Endodermal cell (in vitro differentiated cells): ENCODE results near the gene VCP. TPM values are rescaled to one million over a fixed set of nuclear protein-coding genes. Genes with fewer than 3 reads are reported as not detected.

ENCODE experiments used
- DNase-seq: peaks from one replicate; pipeline ENCODE4 v3.0.0-alpha.2; 2017
- H3K27ac ChIP-seq: 2 replicates; pipeline ENCODE4 v1.5.1; 2013; ENCODE audit warnings: mild to moderate bottlenecking, low read depth, low read length, moderate library complexity
- H3K27me3 ChIP-seq: 2 replicates; pipeline ENCODE4 v1.6.1; 2013; ENCODE audit warnings: mild to moderate bottlenecking, low read length, moderate library complexity; ENCODE audit not compliant: insufficient read depth, control insufficient read depth, poor library complexity, severe bottlenecking
- H3K36me3 ChIP-seq: 2 replicates; pipeline ENCODE4 v1.7.0; 2013; ENCODE audit warnings: mild to moderate bottlenecking, low read length, moderate library complexity; ENCODE audit not compliant: control insufficient read depth, insufficient read depth
- H3K4me1 ChIP-seq: one replicate; pipeline ENCODE4 v1.7.0; 2013; ENCODE audit warnings: low read length; ENCODE audit not compliant: control insufficient read depth, insufficient read depth
- H3K4me3 ChIP-seq: 2 replicates; pipeline ENCODE4 v1.5.1; 2013; ENCODE audit warnings: mild to moderate bottlenecking, low read length, moderate library complexity
- H3K9ac ChIP-seq: 2 replicates; pipeline ENCODE4 v1.6.1; 2013; ENCODE audit warnings: mild to moderate bottlenecking, low read length, moderate library complexity; ENCODE audit not compliant: poor library complexity, severe bottlenecking; ENCODE audit errors: extremely low read depth
- H3K9me3 ChIP-seq: 2 replicates; pipeline ENCODE4 v1.6.1; 2013; ENCODE audit warnings: mild to moderate bottlenecking, low read length, moderate library complexity; ENCODE audit not compliant: control insufficient read depth
- H3K27ac Mint-ChIP-seq: 2 replicates; pipeline ENCODE4 v1.8.0; 2020; ENCODE audit warnings: mixed read lengths
- H3K27me3 Mint-ChIP-seq: 2 replicates; pipeline ENCODE4 v1.8.0; 2021; ENCODE audit warnings: mild to moderate bottlenecking, mixed read lengths; ENCODE audit not compliant: insufficient read depth
- H3K36me3 Mint-ChIP-seq: 2 replicates; pipeline ENCODE4 v1.8.0; 2020; ENCODE audit warnings: low read depth, mixed read lengths
- H3K4me1 Mint-ChIP-seq: 2 replicates; pipeline ENCODE4 v1.8.0; 2020; ENCODE audit warnings: mixed read lengths
- H3K4me3 Mint-ChIP-seq: 2 replicates; pipeline ENCODE4 v1.8.0; 2020; ENCODE audit warnings: mild to moderate bottlenecking, moderate library complexity, mixed read lengths
- H3K9me3 Mint-ChIP-seq: 2 replicates; pipeline ENCODE4 v1.8.0; 2020; ENCODE audit warnings: mild to moderate bottlenecking, mixed read lengths
- WGBS, 2 experiments: methylation state at CpG; one replicate each; pipeline versions ENCODE4 v1.1.5 to v1.1.7; 2013; ENCODE audit warnings: missing lambda C conversion rate in 2 of 2, mixed read lengths in 1 of 2; ENCODE audit not compliant: insufficient coverage in 1 of 2, insufficient read length in 1 of 2; 5-methylcytosine and 5-hydroxymethylcytosine counted together
- total RNA-seq, 2 donors: library from RNA; stranded (reverse); fragmentation: NEBNext Ultra II Directional in 1 of 2; extraction: Animal tissue kit (Norgen Biotek cat#: 25700) in 1 of 2; gene quantifications; 2 replicates in 1 of 2; 3 replicates in 1 of 2; pipeline ENCODE4 v1.2.1, GENCODE V29; 2021
- TF ChIP-seq, protein P1 (sequence below): fragments of 200-600 bp; sonication (generic); conservative IDR thresholded peaks from 2 replicates; pipeline ENCODE4 v1.5.0; 2021; ENCODE audit warnings: antibody characterized with exemption, mild to moderate bottlenecking

Gene VCP
- total RNA-seq, 2 donors from 2014 or later = 497 to 510 TPM

DNA sequence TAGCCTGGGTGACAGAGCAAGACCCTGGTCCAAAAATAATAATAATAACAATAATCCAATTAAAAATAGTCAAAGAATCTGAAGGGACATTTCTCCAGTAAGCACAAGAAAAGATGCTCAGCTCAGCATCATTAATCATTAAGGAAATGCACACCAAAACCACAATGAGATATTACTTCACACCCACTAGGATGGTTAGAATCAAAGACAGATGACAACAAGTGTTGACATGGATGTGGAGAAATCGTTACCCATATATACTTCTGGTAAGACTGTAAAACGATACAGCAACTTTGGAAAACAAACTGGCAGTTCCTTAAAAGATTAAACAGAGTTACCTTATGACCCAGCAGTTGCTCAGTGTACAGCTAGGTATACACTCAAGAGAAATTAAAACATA, 12.7 kb upstream of the VCP start:
- H3K4me1 Mint-ChIP-seq = no peaks in the 10 kb centered on the region
- 94 to 96% methylated on average over 2 of the region's 2 CpGs for WGBS, 2 experiments
- H3K36me3 Mint-ChIP-seq = peaks cover 30% of the 10 kb centered on the region
- no peaks in the 10 kb centered on the region for H3K27me3 Mint-ChIP-seq
- H3K27ac Mint-ChIP-seq = no peak overlapping the region
- Histone ChIP-seq H3K27me3 (no peaks in the 10 kb centered on the region), H3K27ac (no peak overlapping the region), H3K9ac (no peak overlapping the region), H3K4me1 (no peaks in the 10 kb centered on the region), H3K4me3 (no peak overlapping the region), H3K9me3 (no peaks in the 10 kb centered on the region), H3K36me3 (peaks cover 33% of the 10 kb centered on the region)
- DNase-seq = no peak
- no peaks in the 10 kb centered on the region for H3K9me3 Mint-ChIP-seq
- no peak overlapping the region for H3K4me3 Mint-ChIP-seq
- TF ChIP-seq, protein P1, sequence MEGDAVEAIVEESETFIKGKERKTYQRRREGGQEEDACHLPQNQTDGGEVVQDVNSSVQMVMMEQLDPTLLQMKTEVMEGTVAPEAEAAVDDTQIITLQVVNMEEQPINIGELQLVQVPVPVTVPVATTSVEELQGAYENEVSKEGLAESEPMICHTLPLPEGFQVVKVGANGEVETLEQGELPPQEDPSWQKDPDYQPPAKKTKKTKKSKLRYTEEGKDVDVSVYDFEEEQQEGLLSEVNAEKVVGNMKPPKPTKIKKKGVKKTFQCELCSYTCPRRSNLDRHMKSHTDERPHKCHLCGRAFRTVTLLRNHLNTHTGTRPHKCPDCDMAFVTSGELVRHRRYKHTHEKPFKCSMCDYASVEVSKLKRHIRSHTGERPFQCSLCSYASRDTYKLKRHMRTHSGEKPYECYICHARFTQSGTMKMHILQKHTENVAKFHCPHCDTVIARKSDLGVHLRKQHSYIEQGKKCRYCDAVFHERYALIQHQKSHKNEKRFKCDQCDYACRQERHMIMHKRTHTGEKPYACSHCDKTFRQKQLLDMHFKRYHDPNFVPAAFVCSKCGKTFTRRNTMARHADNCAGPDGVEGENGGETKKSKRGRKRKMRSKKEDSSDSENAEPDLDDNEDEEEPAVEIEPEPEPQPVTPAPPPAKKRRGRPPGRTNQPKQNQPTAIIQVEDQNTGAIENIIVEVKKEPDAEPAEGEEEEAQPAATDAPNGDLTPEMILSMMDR = no peak

DNA sequence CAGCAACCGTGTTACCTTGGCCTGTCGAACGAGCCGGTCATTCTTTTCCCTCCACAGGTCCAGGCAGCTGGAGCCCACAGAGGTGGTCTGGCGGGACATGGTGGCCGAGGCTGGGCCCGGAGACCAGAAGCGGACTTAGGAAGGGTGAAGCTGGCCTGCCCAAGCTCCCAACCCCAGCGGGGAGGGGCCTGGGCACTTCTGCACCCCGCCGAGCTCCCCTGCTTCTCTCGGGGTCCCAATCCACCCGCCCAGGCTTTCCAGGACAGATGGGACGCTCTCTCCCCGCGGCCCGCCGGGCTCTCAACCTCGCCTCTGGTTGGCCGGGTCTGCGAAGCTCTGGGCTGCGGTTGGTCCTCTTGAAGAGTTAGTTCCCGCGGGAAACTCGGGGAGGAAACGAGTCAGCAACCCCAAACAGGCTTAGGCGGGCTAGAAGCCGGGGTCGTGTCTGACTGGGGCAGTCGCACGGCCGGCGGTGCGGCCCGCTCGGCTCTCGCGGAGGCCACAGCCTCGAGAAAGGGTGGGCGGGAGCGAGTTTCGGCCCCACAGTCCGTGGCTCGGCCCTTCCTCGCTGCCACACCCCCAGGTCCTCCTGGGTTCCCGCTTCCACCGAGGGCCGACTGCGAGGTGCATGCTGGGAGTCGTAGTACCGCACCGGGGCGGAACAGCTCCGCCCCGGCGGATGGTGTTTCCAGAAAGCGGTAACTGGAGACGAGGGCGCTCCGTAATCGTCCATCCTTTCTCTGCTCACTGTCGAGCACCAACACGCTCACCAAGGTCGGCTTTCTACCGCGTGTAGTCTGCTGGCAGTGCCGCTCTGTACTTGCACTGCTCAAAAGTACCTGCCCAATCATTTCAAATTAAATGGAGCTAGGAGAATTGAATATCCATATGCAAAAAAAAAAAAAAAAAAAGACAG, 7.3 kb upstream of the VCP start, which contains the start of gene FANCG:
Gene FANCG, minus strand, starts transcription at position 517 of the 916 bp plus-strand sequence. Its CDS starts 418 bp downstream, at position 99.
- Histone ChIP-seq H3K4me3 (peak within 1 kb of the TSS; percentile 94), H3K9ac (peak within 1 kb of the TSS; percentile 77), H3K4me1 (peaks cover 3% of the 10 kb centered on the region), H3K9me3 (no peaks in the 10 kb centered on the region), H3K36me3 (peaks cover 28% of the 10 kb centered on the region), H3K27ac (peak within 1 kb of the TSS; percentile 91), H3K27me3 (no peaks in the 10 kb centered on the region)
- no peaks in the 10 kb centered on the region for H3K9me3 Mint-ChIP-seq
- 0 to 1% methylated on average over 32 to 67 of the region's 67 CpGs for WGBS, 2 experiments
- H3K27ac Mint-ChIP-seq = peak within 1 kb of the TSS; percentile 89
- H3K27me3 Mint-ChIP-seq = no peaks in the 10 kb centered on the region
- H3K4me1 Mint-ChIP-seq = peaks cover 10% of the 10 kb centered on the region
- peak; percentile 96 for DNase-seq
- H3K36me3 Mint-ChIP-seq = peaks cover 32% of the 10 kb centered on the region
- TF ChIP-seq, protein P1 = no peak
- peak within 1 kb of the TSS; percentile 80 for H3K4me3 Mint-ChIP-seq

DNA sequence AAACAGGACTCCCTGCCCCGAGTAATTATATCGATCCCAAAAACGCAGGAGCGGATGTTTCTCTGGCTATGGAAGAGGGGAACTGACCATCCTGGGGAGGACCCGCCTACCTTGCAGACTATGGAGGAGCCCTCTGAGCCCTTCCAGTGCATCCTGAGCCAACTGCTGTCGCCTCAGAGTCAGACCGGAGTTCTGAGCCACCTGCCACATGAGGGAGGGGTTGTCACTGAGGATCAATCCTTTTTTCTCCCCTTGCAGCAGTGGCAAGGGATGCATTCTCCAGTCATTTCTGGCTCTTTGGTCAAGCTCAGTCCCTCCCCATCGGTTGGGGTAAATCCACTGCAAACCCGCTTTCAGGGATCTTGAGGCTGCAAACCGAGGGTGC, 6.6 kb upstream of the VCP start:
- Mint-ChIP-seq H3K27ac (peak overlapping the region; percentile 89), H3K4me3 (peak overlapping the region; percentile 80), H3K9me3 (no peaks in the 10 kb centered on the region), H3K36me3 (peaks cover 39% of the 10 kb centered on the region), H3K27me3 (no peaks in the 10 kb centered on the region), H3K4me1 (peaks cover 10% of the 10 kb centered on the region)
- Histone ChIP-seq H3K27ac (no peak overlapping the region), H3K27me3 (no peaks in the 10 kb centered on the region), H3K4me3 (peak overlapping the region; percentile 94), H3K4me1 (peaks cover 3% of the 10 kb centered on the region), H3K9ac (peak overlapping the region; percentile 77), H3K9me3 (no peaks in the 10 kb centered on the region), H3K36me3 (peaks cover 34% of the 10 kb centered on the region)
- DNase-seq = no peak
- 1 to 9% methylated on average over 10 of the region's 10 CpGs for WGBS, 2 experiments
- TF ChIP-seq, protein P1 = no peak
